GM12872 (cell line): Measurements from ENCODE around the gene UTP15.

Source experiments
- TF ChIP-seq, protein P1 (sequence below): IDR thresholded peaks from 3 replicates; pipeline ENCODE4 v1.5.1; 2011; ENCODE audit warnings: low read depth, mild to moderate bottlenecking, low read length, moderate library complexity; ENCODE audit not compliant: insufficient read depth

Gene UTP15

DNA sequence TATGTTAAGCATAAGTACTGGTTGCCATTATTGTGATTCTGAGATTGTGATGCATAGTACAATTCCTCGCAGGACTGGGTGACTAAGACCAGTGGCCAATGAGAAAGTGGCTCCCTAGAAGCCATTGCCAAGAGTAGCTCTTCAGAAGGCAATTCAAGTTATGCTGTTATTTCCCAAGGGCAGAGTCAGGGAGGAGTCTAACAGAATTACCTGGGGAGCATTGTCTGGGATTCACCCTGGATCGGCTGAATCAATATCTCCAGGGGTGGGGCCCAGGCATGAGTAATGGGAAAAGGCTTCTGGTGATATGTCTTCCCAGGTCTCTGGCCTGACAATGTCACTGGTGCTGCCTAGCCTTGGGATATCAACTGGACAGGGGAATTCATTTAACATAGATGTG, 49.5 kb downstream of the UTP15 start:
- TF ChIP-seq, protein P1, sequence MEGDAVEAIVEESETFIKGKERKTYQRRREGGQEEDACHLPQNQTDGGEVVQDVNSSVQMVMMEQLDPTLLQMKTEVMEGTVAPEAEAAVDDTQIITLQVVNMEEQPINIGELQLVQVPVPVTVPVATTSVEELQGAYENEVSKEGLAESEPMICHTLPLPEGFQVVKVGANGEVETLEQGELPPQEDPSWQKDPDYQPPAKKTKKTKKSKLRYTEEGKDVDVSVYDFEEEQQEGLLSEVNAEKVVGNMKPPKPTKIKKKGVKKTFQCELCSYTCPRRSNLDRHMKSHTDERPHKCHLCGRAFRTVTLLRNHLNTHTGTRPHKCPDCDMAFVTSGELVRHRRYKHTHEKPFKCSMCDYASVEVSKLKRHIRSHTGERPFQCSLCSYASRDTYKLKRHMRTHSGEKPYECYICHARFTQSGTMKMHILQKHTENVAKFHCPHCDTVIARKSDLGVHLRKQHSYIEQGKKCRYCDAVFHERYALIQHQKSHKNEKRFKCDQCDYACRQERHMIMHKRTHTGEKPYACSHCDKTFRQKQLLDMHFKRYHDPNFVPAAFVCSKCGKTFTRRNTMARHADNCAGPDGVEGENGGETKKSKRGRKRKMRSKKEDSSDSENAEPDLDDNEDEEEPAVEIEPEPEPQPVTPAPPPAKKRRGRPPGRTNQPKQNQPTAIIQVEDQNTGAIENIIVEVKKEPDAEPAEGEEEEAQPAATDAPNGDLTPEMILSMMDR = no peak

DNA sequence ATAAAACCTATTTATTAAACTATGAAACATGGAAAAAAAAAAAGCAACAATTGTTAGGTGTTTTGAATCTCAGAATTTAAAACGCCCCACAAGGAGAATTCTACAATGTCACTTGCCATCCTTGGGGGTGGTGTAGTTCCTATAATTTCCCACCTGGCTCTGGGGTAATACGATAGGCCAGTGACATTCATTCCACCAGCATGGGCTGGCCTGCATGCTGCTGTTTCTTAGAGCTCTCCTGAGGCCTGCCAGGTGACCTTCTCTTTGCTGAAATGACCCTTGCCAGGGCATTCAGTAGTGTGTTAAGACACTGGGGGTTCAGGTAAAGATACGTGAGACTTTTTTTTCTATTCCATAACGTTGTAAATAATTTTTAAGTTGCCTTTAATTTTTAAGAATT, 50.4 kb downstream of the UTP15 start:
- TF ChIP-seq, protein P1 = no peak

DNA sequence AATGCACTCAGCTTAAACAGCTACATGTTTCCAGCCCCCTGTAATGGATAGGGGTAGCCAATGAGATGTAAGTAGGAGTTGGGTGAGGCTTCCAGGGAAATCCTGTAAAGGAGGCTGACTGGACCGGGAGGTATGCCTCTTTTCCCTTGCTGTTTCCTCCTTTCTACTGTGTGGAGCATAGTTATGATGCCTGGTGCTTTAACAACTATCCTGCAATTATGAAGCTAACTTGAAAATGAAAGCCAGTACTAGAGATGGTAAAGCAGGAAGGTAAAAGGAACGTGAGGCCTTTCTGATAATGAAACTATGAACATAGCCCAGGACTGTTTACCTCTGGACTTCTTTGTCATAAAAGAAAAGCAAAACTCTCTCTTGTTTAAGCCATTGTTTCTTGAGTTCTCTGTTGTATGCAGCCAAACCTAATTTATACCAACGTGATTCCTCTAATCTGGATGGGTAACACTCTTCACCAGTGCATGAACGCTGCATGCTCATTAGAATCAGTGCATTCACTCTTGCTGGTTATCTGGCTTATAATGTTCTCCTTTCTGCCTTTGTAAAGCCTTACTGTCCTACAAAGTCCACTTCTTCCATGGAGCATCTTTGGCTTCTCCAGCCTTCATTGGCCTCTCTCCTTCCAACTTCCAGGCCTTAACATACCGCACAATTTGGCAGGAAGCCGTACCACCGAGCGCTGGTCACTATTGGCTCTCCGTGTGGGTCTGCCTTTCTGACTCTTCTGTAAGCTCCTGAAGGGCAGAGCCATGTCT, 52.2 kb downstream of the UTP15 start:
- TF ChIP-seq, protein P1 = no peak

DNA sequence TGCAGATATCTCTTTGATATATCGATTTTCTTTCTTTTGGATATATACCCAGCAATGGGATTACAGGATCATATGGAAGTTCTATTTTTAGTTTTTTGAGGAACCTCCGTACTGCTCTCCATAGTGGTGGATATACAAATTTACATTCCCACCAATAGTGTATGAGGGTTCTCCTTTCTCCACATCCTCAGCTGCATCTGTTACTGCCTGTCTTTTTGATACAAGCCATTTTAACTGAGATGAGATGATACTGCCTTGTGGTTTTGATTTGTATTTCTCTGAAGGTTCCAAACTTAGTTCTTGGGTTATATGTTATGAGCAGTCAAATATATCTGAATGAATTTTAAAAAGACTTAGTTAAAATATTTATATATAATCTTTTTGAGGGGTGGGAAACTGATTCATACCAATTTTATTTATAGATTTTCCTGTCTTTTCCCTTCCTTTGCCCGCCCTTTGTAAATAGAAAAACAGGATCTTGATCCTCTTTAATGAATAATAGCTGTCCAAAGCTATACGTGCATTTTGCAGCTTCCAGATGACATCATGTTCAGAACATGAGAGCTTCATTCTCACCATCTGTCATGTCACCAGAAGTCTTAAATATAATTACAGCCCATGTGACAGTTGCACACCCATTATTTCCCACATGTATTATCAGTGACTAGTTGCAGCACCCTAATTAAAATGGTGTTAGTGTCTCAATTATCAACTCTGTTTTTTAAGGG, 54.2 kb downstream of the UTP15 start:
- TF ChIP-seq, protein P1 = no peak

DNA sequence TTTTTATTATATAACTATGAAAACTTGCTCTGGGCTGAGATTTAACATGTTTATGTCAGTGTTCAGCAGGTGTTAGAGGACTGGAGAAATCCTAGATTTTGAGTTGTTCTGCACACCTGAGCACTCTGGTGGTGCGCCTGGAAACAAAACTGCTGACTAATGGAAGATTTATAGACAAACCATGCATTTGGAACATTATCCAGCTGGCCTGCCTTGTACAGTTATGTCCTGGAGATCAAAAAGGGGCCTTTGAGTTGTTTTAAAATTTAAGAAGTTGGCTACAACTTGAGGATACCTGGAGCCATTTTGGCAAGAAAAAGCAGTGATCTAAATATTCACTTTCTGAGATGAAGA, 54.8 kb downstream of the UTP15 start:
- TF ChIP-seq, protein P1 = no peak

DNA sequence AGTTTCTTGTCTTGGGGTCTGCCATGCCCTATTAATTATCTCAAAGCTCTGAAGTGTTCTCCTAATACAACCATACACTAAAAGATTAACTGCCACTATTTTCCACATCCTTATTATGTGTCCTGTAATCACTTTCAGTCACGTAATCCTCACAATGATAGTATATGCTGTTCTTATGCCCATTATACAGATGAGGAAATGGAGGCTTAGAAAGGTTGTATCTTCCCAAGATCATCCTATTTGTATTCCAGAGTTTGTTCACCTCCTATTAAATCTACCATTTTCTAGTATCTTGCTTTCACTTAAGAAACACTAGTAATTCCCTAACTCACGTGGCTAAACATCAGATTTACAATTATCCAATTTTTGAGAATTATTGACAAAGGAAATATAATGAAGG, 57.5 kb downstream of the UTP15 start:
- TF ChIP-seq, protein P1 = no peak

DNA sequence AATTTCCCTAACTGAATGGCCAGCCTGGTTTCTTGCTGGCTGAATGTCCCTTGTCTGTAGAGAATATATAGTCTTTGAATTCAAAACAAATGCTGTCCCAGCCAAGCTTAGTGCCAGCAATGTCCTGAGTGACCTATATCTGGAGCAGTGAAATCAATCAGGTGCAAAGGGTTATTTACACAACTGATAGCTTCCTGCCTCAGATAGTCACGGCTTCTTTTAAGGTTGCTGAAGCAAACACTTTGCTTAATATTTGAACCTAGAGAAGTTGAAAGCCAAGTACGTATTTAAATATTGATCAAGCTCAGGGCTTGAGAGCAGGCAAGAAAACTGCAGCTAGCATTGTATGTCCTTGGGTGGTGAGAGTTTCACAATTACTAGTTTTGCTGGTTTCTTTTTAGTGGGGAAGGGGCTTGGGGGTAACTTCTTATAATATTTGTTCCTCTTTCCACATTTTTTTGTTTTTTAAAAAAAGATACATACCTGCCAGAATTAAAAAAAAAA, 58.4 kb downstream of the UTP15 start:
- TF ChIP-seq, protein P1 = no peak
